Dedifferentiated amniotic fluid mesenchymal stem cell (primary cell): ENCODE data around the gene SHB.

Experiments used
- DNase-seq: peaks from one replicate; pipeline ENCODE4 v3.0.0-alpha.2; 2016; ENCODE audit errors: extremely low spot score

SHB gene

DNA sequence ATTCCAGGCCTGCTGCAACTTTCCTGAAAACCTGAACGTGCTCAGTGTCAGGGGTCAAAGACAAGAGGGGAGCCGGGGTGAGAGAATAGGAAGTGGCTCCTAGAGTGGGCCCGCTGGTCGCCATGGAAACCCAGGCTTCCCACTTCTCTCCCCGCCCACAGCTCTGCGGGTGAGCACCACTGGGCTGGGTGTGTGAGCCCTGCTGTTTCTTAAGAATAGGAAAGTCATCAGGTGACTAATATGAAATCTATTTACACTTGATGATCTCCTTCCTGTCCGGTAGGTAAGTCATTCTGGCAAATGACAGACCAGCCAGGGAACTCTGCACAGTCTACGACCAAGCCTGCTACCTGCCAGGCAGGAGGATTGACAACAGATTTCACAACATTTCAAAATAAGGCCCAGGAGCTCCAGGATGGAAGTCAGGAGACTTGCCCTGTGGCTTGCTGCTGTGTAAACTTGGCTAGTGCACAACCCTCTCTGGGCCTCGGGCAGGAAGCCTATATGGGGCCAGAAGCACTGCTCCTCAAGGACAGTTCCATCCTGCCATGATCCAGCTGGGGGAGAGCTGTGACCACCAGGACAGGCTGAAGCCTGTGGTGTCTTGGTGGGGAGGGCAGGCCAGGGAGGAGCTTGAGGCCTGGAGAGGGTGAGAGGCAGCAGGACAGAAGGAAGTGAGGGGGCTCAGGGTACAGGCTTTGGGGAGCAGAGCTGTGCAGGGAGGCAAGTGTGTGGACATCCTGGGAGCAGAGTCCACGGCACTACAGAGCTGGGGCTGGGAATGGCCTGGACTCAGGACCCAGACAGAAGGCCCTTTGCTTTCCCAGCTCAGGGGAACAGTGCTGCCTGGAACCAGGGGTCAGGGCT lies 60.6 kb downstream of the SHB start:
- peak; percentile 38 for DNase-seq

DNA sequence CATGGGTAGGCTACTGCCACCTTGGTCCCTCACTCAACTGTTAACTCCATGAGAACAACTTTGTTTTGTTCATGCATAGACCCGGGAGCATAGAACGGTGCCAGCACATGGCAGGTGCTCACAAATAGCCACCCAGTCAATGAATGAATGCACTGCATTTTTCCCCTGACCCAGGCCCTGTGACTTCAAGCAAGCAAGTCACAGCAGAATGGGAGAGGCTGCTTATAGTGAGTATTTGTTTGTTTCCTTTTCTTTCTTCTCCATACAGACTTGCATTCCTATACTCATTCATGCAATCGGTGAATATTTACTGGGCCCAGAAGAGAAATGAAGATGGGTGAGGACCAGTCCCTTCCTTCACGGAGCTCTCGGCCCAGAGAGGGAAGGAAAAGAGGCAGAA lies 62.0 kb downstream of the SHB start:
- peak; percentile 28 for DNase-seq

DNA sequence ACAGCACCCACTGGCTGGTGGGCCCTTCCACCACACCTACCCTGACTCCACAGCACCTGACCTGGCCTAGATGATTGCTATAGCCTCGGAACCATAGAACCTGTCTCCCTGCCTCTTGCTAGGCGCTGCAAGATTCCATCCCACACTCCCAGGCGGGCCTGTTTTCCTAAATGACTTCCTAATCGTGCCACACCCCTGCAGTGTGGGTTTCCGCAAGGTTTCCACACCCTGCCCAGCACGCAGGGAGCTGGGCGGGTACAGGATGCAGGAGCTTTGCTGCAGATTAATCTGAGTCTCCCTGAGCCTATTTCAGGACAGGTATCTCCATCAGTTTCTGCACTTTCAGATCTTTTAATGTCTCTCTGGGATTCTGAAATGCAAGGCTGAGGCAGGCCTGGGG lies 62.9 kb downstream of the SHB start:
- DNase-seq = no peak

DNA sequence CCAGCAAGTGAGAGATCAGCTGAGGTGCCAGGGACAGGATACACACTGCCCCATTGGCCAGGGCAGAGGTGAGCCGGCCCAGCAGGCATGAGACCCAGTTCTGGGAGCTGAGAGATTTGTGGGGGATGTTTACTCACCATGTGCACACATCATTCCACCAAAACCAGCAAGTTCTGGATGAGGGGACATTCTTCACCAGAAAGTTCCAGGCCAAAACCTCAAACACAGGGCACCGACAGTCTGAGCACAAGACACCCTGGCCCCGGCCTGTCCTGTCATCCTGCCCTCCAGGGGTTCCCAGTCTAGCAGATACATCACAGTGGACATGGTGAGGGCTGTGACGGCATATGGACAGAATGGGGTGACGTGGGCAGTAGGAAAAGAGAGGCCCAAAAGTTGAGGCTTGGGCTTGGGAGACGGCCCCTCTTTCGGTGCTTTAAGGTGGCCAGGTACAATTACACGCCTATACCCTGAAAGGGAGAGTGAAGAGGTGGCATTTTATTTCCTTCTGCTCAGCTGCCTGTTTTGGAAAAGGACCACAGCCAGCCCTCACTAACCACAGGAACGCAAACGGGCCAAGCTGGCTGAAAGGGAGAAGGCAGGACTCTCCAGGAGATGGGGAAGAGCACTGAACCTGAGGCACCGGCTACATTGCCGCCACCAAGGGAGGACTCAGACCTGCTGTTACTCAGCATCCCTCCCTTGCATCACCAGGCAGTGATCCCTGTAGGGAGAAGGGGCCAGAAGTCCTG lies 64.0 kb downstream of the SHB start:
- DNase-seq = no peak

DNA sequence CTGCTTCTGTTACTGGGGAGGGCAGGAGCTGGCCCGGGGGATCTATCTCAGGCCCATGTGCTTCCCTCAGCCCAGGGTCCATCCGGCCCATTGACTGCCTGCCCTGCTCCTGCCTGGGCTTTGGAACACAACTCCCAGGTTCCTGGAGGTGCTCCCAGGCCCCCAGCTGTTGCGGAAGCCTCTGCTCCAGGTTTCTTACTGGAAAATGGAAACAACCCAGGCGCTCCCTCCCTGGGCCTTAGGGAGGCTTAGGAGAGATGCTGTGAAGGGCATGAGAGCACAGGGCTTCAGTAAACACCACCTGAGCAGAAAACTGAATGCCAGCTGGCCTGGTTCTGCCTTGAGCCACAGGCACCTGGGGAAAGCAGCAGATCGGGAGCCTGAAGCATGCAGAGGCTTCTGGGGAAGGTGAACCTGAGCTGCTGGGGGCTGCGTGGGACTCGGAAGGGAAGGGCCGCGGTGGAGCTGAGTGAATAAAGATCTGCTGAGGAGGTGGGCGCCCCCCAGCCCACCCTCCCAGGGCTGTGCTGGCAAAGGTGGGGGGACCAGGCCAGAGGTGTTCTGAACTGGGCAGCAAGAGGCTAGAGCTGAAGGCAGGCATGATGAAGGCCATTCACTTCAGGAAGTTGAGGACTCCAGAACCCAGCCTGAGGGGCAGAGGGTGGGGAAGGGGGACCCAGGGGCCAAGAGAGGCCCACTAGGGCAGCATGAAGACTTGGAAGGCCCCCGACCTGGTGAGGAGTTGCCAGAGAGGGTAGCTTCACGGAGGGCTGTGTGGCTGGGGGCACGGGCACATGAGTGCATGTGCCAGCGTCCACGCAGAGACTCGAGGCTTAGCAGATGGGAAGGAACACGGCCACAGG lies 64.8 kb downstream of the SHB start:
- DNase-seq = no peak

DNA sequence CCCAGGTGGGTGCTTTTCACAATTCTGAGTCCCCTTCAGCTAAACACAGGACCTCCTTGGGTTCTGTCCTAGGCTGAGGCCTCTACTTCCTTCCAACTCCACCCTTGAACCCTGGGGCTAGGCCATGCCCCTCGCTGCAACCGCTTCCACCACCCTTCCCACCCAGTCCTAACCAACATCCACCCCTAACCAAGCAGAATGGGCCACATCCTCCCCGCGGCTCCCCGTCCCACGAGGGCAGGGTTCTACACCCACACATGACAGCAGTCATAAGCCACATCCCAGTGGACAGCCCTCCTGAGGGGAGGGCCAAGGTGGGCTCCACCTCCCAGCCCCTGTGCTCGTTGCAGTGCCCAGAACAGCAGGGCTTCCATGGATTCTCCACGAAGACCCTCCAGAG lies 65.8 kb downstream of the SHB start:
- no peak for DNase-seq

DNA sequence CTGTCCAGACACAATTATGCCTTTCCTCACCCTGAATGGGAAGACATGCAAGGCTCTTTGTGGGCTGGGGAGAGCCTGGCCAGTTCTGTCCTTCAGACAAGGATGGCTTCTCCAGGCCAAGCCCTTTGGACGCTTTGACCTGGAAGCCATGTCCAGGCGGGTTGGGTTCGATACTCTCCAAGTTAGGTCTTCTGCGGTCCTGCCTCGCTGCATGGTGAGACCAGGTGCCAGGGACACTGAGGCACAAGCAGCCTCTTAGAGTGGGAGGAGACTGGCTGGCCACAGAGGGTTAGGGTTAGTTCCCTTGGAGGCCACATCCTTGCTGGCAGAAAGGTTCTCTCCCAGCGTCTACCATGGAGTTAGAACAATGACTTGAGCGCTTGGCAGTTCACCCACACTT lies 67.6 kb downstream of the SHB start:
- no peak for DNase-seq

DNA sequence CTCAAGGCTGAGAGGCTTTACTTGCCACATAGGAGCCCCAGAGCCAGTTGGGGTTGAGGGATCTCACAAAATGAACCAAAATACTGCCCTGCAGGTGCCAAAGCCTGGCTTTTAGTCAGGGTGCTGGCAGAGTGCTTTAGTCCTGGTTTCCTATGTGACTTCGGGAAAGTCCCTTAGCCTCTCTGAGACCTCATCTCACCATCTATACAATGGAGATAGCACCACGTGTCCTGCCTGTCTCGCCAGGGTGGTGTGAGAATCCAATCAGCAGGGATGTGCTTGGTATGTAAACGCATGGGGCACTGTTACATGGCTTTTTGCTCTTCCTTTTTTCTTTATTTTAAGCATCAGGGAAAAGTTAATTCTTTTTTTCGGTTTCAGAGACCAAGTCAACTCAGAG lies 68.3 kb downstream of the SHB start:
- no peak for DNase-seq

DNA sequence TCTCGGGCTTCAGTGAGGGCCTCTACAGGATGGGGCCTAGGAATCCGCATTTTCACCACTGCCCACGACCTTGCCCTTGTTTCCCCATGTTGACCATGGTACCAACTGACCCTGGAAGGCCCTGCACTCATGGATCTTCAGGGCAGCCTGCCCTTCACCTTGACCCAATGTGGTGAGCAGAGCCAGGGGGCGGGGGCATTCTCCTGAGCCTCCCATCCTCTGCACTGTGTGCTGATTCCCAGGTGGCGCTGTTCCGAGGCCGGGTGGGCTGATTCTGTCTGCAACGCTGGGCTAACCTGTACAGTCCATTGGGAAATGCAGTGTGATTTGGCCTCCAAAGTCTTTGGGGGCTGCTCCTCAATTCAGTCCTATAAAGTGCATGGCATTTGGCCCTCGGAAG lies 68.7 kb downstream of the SHB start:
- DNase-seq = no peak

DNA sequence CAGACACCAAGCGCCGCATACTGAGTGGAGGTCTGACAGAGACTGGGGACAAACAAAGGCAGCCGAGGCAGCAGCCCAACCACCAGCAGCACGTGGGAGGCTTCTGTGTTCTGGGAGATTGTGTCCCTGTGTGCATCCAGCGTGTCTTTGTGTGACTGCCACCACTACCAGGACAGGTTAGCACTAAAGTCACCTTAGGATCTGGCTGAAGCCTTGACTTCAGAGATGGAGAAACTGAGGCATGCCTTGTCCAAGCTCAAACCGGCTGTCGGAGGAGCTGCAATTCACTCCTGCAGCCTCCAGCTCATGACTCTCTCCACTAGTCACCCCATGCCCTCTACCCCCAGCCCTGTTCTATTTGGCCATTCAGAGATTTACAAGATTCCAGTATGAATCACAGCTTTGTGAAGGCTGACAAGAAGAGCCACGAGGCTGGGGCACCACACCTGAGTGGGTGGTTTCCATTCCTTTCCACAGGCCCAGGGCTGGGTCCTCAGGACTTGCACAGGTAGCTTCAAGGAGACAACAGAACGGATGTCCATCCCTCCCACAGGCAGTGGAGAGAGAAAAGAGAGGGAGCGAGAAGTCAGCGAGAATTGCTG lies 69.3 kb downstream of the SHB start:
- no peak for DNase-seq

DNA sequence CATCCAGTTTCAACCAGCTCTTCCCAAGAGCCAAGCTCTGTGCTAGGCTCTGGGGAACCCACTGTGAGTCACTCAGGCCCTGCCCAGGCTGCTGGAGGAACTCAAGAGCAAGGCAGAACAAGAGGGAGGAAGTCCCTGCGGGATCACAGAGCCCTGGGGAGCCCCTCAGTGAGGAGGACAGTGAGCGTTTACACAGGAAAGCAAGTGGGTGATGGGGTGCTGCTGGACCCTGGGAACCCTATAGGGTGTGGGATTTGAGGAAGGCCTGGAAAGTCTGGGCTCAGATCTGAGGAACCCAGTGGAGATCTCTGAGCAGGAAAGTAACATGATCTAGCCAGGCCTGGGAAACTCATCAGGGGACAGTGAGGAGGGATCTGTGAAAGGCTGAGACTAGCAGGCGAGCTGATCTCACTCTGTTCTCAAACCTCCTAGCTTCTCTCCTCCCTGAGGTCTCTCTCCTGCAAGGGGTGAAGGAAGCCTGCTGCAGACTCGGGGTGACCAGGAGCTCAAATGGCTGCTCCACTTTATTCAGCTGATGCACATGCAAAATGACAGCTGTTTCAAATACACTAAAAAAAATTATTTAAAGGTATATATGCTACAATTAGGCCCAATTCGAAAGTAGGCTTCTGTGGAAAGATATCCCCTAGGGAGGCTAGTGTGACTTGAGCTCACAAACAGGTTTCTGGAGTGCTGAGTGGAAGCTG lies 70.0 kb downstream of the SHB start:
- no peak for DNase-seq

DNA sequence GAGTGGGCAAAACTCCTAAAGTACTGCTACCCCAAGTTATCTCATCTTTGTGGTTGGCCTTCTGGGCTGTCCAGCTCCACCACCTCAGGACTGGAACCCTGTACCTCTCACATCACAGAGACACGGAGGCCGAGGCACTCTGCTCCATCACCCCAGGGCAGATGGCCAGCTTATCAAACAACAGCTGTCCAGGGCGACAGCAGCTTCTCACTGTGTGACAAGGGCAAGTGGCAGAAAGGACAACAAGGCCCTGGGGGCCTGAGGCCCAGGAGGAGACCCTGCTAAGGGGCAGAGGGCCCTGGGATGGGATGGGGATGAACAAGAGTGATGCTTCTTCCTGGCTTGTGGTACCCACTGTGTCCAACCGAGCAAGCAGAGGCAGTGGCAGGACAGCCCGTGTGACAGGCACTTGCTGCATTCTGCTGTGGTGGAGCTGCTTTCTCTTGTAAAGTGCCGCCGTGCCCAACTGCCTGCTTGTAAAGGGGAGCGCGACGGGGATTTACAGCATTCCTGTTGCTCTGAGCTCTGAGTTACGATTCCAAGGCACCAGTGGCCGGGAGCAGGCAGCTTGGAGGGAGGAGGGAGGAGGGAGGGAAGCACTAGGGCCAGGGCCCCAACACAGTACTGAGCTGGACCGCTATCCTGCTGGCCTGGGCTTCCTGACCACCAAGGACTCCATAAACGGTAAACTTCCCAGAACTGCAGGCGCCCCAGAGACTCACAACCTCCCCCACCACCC lies 71.2 kb downstream of the SHB start:
- DNase-seq = no peak

DNA sequence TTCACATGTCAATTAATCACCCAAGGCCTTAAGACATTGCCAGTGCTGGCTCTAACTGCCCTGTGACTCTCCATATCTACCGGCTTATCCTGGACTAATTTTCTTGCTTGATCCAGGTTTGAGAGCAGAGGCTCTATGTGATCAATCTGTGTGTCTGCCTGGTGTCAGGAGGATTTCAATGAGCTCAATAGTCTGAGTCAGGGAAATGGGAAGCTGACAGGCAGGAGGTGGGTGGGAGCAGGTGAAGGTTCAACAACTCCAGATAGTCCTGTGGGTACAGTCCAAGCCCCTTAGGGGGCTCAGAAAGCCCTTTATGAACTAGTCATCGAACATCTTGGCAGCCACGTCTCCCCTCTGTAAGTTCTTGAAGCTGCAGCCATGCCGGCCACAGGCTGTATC lies 72.2 kb downstream of the SHB start:
- DNase-seq = no peak

DNA sequence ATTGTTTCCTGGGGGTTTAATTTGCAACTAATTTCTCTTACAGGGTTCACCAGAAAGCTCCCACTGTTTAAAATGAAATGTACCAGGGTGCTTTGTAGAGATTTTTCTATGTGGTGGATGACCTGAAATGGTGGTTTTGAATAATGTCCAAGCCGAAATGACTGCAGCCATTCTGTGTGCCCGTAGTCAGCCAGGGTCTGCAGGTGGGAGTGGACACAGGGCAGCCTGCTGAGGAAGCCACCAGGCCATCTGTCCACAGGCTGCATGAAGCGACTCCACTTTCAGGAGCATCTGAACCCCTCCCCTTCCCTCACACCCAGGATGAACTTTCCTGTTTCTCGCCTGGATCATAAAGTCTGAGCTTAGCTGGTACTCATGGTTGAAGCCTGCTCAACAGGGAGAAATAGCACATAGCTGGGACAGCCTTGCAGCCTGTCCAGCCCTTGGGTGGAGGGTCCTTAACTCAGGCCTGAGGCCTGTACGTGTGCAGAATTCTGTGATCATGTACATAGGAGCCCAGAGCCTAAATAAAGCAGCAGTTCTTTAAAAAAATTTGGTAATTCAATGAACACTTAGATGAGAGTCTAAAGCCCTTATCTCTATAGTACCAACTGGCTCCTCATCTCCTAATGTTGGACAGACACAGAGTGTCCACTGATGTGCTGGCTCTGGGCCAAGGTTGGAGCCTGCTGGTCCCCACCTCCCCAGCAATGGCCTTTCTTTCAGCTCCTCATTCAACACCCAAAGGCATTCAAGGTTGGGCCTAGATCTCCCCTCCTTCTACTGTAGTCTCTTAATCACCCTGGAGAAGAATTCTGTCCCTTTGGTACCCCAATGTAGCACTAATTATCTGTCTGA lies 72.8 kb downstream of the SHB start:
- no peak for DNase-seq

DNA sequence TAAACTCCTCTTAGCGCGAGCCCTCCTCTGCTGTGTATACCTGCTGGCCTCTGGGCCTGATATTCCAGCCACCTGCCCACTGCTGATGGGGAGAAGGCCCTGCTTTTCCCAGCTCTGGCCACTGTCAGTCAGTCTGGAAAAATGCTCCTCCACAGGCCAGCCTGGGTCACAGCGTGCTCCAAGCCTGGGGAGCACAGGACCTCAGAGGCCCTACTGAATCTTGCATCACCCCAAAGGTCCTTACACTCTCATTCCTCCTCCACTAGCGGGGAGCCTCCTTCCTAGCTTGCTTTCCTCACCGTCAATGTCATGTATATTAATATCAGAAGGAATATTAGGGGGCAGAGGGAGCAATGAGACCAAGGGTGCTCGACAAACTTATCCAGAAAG lies 73.7 kb downstream of the SHB start:
- DNase-seq = no peak

DNA sequence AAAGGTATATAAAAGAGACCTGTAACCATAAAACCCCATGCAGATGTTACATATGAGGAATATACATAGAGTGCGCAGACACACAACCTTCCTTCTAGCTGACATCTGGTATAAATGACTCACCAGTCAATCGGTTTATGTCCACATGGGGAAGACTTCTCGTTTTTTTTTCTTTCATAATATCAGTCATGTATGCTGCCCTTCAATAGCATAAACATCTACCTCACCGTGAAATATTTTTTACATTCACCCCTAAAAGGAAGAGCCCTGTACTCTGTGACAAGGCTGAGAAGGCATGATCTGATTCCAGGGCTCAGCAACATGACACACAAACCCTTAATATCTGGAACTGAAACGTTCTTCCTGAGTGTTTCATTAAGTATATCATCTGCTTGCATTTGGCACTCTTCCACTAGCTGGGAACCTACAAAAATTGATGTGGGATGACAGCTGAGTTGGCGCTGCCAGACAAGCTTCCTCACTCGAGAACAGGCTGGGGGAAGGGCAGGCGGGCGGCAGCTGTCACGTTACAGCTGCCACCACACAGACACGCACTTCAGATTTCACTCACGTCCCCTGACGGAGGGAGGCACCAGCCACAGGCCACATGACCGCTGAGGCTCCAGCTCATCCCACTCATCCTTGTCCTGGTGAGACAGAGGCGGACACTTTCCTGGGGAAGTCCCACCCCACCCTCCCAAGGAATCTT lies 74.2 kb downstream of the SHB start:
- no peak for DNase-seq

DNA sequence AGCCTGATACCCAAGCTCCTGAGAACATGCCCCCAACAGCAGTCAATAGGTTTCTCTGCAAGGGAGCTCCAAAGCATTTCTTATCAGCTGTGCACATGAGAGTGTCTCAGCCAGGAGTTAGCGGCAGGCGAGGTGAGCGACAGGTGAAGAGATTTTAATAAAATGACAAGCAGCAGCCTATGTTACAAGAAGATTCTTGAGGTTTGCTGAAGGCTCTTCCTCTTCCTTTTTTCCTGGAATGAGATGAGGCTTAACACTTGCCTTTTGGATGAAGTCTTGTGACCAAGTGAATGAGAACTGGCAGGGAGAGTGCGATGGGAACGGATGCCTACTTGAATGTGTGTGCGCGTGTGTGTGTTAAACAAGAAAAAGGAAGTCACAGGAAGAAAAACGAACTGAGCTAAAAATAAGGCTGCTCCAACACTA lies 76.1 kb downstream of the SHB start:
- DNase-seq = no peak

DNA sequence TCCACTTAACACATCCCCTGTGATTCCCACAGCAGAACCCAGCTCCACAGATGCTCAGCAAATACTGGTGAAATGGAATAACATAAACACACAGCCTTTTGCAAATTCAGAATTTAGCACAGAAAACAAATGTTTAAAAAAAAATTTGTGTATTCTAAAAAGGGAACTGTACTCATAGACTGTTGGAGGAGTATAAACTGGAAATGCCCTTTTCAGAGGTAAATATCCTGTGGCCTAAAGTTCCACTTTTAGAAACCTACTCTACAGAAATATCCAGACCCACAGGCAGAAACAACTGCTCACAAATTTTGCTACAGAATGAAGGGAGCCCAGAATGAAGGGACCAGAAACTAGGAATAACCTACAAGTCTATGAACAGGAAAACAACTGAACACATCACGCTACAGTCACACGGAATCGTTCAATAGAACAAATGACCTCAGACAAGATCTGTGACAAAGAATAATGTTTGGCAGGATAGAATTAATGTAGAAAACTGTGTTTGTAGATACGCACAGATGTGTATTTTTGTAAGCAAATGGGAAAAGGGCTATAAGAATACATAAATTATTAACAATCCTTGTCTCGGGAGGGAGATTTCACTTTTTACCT lies 78.5 kb downstream of the SHB start:
- DNase-seq = no peak

DNA sequence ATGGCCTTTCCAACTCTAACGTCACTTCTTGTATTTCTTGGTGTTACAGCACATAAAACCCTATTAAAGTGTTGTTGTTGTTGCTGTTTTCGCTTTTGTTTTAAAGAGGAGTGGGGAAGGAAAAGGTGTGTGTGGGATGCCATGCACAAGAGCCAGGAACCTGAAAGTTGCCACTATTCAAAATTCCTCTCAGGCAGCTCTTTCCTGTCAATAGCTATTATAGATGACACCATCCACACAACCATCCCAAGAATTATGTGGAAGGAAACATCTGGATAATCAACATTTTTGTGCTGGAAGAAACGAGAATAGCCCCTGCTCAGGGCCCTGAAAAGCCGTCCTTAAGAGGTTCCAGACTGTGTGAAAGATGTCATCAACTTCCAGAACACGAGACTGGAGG lies 79.3 kb downstream of the SHB start:
- no peak for DNase-seq
